ENCODE results near the gene POLG.

POLG gene

GRCh38 chr15:89315375-89315929 is 19.2 kb downstream of the POLG start:
- no peak for DNase-seq (ENCODE audit: low spot score)
- TF ChIP-seq CTCF (IDR thresholded peaks at IDR 0.05) = no peak
- H3K4me3 ChIP-seq = no peak overlapping the region
- no peak overlapping the region for H3K27ac ChIP-seq

GRCh38 chr15:89309993-89310392 is 24.6 kb downstream of the POLG start:
- Histone ChIP-seq H3K4me3 (no peak overlapping the region), H3K27ac (no peak overlapping the region)
- TF ChIP-seq CTCF (IDR thresholded peaks at IDR 0.05) = no peak
- no peak for DNase-seq (ENCODE audit: low spot score)

GRCh38 chr15:89308236-89308635 is 26.4 kb downstream of the POLG start:
- no peak overlapping the region for H3K27ac ChIP-seq

GRCh38 chr15:89307791-89308190 is 26.8 kb downstream of the POLG start:
- no peak for DNase-seq (ENCODE audit: low spot score)
- no peak for TF ChIP-seq CTCF (IDR thresholded peaks at IDR 0.05)
- H3K27ac ChIP-seq = no peak overlapping the region
- H3K4me3 ChIP-seq = no peak overlapping the region

More at GRCh38 chr15:89308236-89308635, 26.4 kb downstream of the POLG start:
- no peak for TF ChIP-seq CTCF (IDR thresholded peaks at IDR 0.05)
- H3K4me3 ChIP-seq = no peak overlapping the region
- DNase-seq (ENCODE audit: low spot score) = no peak

- Histone ChIP-seq H3K27ac (no peak overlapping the region), H3K4me3 (no peak overlapping the region)
- TF ChIP-seq CTCF (IDR thresholded peaks at IDR 0.05) = no peak
- DNase-seq (ENCODE audit: low spot score) = no peak
Observed at GRCh38 chr15:89307046-89307587, 27.5 kb downstream of the POLG start.

- no peak overlapping the region for H3K27ac ChIP-seq
- DNase-seq (ENCODE audit: low spot score) = no peak
- no peak overlapping the region for H3K4me3 ChIP-seq
- no peak for TF ChIP-seq CTCF (IDR thresholded peaks at IDR 0.05)
Observed at GRCh38 chr15:89305395-89305794, 29.2 kb downstream of the POLG start.

GRCh38 chr15:89303986-89304385 is 30.6 kb downstream of the POLG start:
- TF ChIP-seq CTCF (IDR thresholded peaks at IDR 0.05) = no peak
- Histone ChIP-seq H3K27ac (no peak overlapping the region), H3K4me3 (no peak overlapping the region)
- DNase-seq (ENCODE audit: low spot score) = no peak

Data from coronary artery (tissue), 2 donors.